Measurements from ENCODE around the gene PDIA6.

Gene PDIA6

GRCh38 chr2:10778724-10779115 is 33.9 kb downstream of the PDIA6 start:
- no peak for DNase-seq

- no peak for DNase-seq
Measured at GRCh38 chr2:10777842-10778723, 34.5 kb downstream of the PDIA6 start.

GRCh38 chr2:10777111-10777841 is 35.3 kb downstream of the PDIA6 start:
- no peak for DNase-seq

GRCh38 chr2:10776231-10776977 is 36.2 kb downstream of the PDIA6 start:
- DNase-seq = no peak

- DNase-seq = no peak
Measured at GRCh38 chr2:10775831-10776230, 36.8 kb downstream of the PDIA6 start.

GRCh38 chr2:10775021-10775780 is 37.4 kb downstream of the PDIA6 start:
- no peak for DNase-seq

GRCh38 chr2:10774394-10774793 is 38.2 kb downstream of the PDIA6 start:
- DNase-seq = no peak

GRCh38 chr2:10773821-10774341 is 38.7 kb downstream of the PDIA6 start:
- no peak for DNase-seq

GRCh38 chr2:10772868-10773215 is 39.7 kb downstream of the PDIA6 start:
- no peak for DNase-seq

- DNase-seq = no peak
Measured at GRCh38 chr2:10772201-10772867, 40.3 kb downstream of the PDIA6 start.

- DNase-seq = no peak
Measured at GRCh38 chr2:10771786-10772185, 40.8 kb downstream of the PDIA6 start.

GRCh38 chr2:10770956-10771750 is 41.4 kb downstream of the PDIA6 start:
- DNase-seq = no peak

- no peak for DNase-seq
Measured at GRCh38 chr2:10768063-10768507, 44.5 kb downstream of the PDIA6 start.

- no peak for DNase-seq
Measured at GRCh38 chr2:10765914-10766313, 46.7 kb downstream of the PDIA6 start.

GRCh38 chr2:10765461-10765860 is 47.1 kb downstream of the PDIA6 start:
- DNase-seq = no peak

- DNase-seq = no peak
Measured at GRCh38 chr2:10764896-10765295, 47.7 kb downstream of the PDIA6 start.

GRCh38 chr2:10764096-10764785 is 48.3 kb downstream of the PDIA6 start:
- no peak for DNase-seq

- DNase-seq = no peak
Measured at GRCh38 chr2:10763461-10763800, 49.2 kb downstream of the PDIA6 start.

- no peak for DNase-seq
Measured at GRCh38 chr2:10762651-10763460, 49.7 kb downstream of the PDIA6 start.

GRCh38 chr2:10761591-10761990 is 51.0 kb downstream of the PDIA6 start:
- no peak for DNase-seq

Measured in T-helper 9 cell (primary cell).